ENCODE data around the gene HSPA12B. TPM values are rescaled to one million over a fixed set of nuclear protein-coding genes. Genes with fewer than 3 reads are reported as not detected.

The HSPA12B gene
- total RNA-seq, 2 experiments from 2014 or later, result 0.08 TPM; not detected in 1

- Mint-ChIP-seq H3K9me3 (no peaks in the 10 kb centered on the region), H3K36me3 (ENCODE audit: low read depth) (no peaks in the 10 kb centered on the region), H3K27ac (no peak overlapping the region), H3K4me1 (peaks cover 13% of the 10 kb centered on the region), H3K4me3 (no peak overlapping the region), H3K27me3 (no peaks in the 10 kb centered on the region)
- ChIA-PET CTCF (interaction anchor here (0.9 to 2.9 kb wide), 5 partner anchors 8 to 63 kb away, joined by 3 to 13 read pairs (median 4); partner anchors contain the start of genes ADISSP and AP5S1), POLR2A (interaction anchor here (0.6 to 1.6 kb wide), 3 partner anchors 9 to 171 kb away, joined by 3 to 5 read pairs (median 3); no protein-coding TSS in a partner anchor)
- DNase-seq, result no peak
Observed at GRCh38 chr20:3757268-3757667, 24.8 kb downstream of the HSPA12B start.

- Mint-ChIP-seq H3K36me3 (ENCODE audit: low read depth) (no peaks in the 10 kb centered on the region), H3K4me1 (peaks cover 4% of the 10 kb centered on the region), H3K27ac (no peak overlapping the region), H3K4me3 (no peak overlapping the region), H3K27me3 (no peaks in the 10 kb centered on the region), H3K9me3 (no peaks in the 10 kb centered on the region)
- POLR2A ChIA-PET, result interaction anchor here (1.1 kb wide), 1 partner anchor 9 kb away, joined by 4 read pairs; the partner anchor contains the start of gene ADISSP
- DNase-seq, result no peak
- CTCF ChIA-PET, result no interaction called here
Observed at GRCh38 chr20:3758566-3758965, 26.1 kb downstream of the HSPA12B start.

GRCh38 chr20:3759316-3759823 lies 26.9 kb downstream of the HSPA12B start:
- ChIA-PET POLR2A (no interaction called here), CTCF (interaction anchor here (0.6 to 1.7 kb wide), 2 partner anchors 10 to 147 kb away, joined by 3 to 6 read pairs; no protein-coding TSS in a partner anchor)
- Mint-ChIP-seq H3K27ac (no peak overlapping the region), H3K4me1 (peaks cover 4% of the 10 kb centered on the region), H3K27me3 (no peaks in the 10 kb centered on the region), H3K9me3 (no peaks in the 10 kb centered on the region), H3K36me3 (ENCODE audit: low read depth) (no peaks in the 10 kb centered on the region), H3K4me3 (no peak overlapping the region)
- DNase-seq, result no peak

- POLR2A ChIA-PET, result no interaction called here
- no peak overlapping the region for H3K27ac Mint-ChIP-seq
- CTCF ChIA-PET, result interaction anchor here (0.8 to 1.7 kb wide), 2 partner anchors 9 to 10 kb away, joined by 3 to 6 read pairs; no protein-coding TSS in a partner anchor
- H3K4me1 Mint-ChIP-seq, result peaks cover 4% of the 10 kb centered on the region
- H3K36me3 Mint-ChIP-seq (ENCODE audit: low read depth), result no peaks in the 10 kb centered on the region
- H3K27me3 Mint-ChIP-seq, result no peaks in the 10 kb centered on the region
- H3K9me3 Mint-ChIP-seq, result no peaks in the 10 kb centered on the region
- no peak for DNase-seq
- H3K4me3 Mint-ChIP-seq, result no peak overlapping the region
Observed at GRCh38 chr20:3759884-3760283, 27.4 kb downstream of the HSPA12B start.

- POLR2A ChIA-PET, result no interaction called here
- H3K27ac Mint-ChIP-seq, result no peak overlapping the region
- no peaks in the 10 kb centered on the region for H3K27me3 Mint-ChIP-seq
- no peaks in the 10 kb centered on the region for H3K9me3 Mint-ChIP-seq
- H3K4me3 Mint-ChIP-seq, result no peak overlapping the region
- CTCF ChIA-PET, result interaction anchor here (0.5 to 1.7 kb wide), 3 partner anchors 8 to 286 kb away, joined by 3 to 6 read pairs (median 4); no protein-coding TSS in a partner anchor
- peaks cover 6% of the 10 kb centered on the region for H3K4me1 Mint-ChIP-seq
- H3K36me3 Mint-ChIP-seq (ENCODE audit: low read depth), result no peaks in the 10 kb centered on the region
- DNase-seq, result no peak
Observed at GRCh38 chr20:3760655-3761348, 28.3 kb downstream of the HSPA12B start.

- Mint-ChIP-seq H3K4me3 (no peak overlapping the region), H3K9me3 (no peaks in the 10 kb centered on the region), H3K27me3 (no peaks in the 10 kb centered on the region), H3K27ac (no peak overlapping the region), H3K36me3 (ENCODE audit: low read depth) (no peaks in the 10 kb centered on the region), H3K4me1 (peaks cover 26% of the 10 kb centered on the region)
- POLR2A ChIA-PET, result interaction anchor here (5.2 kb wide), 1 partner anchor 21 kb away, joined by 64 read pairs; the partner anchor contains the start of genes CENPB and SPEF1
- DNase-seq, result no peak
- CTCF ChIA-PET, result interaction anchor here (0.8 kb wide), 1 partner anchor 11 kb away, joined by 3 read pairs; no protein-coding TSS in a partner anchor
Observed at GRCh38 chr20:3763671-3764601, 31.5 kb downstream of the HSPA12B start.

- POLR2A ChIA-PET, result interaction anchor here (5.2 kb wide), 1 partner anchor 20 kb away, joined by 64 read pairs; the partner anchor contains the start of genes CENPB and SPEF1
- H3K36me3 Mint-ChIP-seq (ENCODE audit: low read depth), result no peaks in the 10 kb centered on the region
Observed at GRCh38 chr20:3764659-3765058, 32.2 kb downstream of the HSPA12B start.

GRCh38 chr20:3765171-3765882 lies 32.8 kb downstream of the HSPA12B start:
- no peak for DNase-seq
- no peak overlapping the region for H3K4me3 Mint-ChIP-seq
- H3K9me3 Mint-ChIP-seq, result no peaks in the 10 kb centered on the region
- no peaks in the 10 kb centered on the region for H3K27me3 Mint-ChIP-seq
- CTCF ChIA-PET, result interaction anchor here (0.6 to 4.5 kb wide), 7 partner anchors 8 to 89 kb away, joined by 3 to 43 read pairs (median 4); partner anchors contain the start of gene AP5S1
- no peak overlapping the region for H3K27ac Mint-ChIP-seq
- no peaks in the 10 kb centered on the region for H3K36me3 Mint-ChIP-seq (ENCODE audit: low read depth)
- peaks cover 29% of the 10 kb centered on the region for H3K4me1 Mint-ChIP-seq
- POLR2A ChIA-PET, result interaction anchor here (0.6 to 5.2 kb wide), 5 partner anchors 9 to 123 kb away, joined by 3 to 64 read pairs (median 6); partner anchors contain the start of genes AP5S1, CENPB and SPEF1

More at GRCh38 chr20:3764659-3765058, 32.2 kb downstream of the HSPA12B start:
- Mint-ChIP-seq H3K9me3 (no peaks in the 10 kb centered on the region), H3K27me3 (no peaks in the 10 kb centered on the region), H3K4me3 (no peak overlapping the region), H3K4me1 (peaks cover 29% of the 10 kb centered on the region), H3K27ac (no peak overlapping the region)
- DNase-seq, result no peak
- CTCF ChIA-PET, result interaction anchor here (0.6 to 4.5 kb wide), 5 partner anchors 7 to 30 kb away, joined by 3 to 43 read pairs (median 3); no protein-coding TSS in a partner anchor

- CTCF ChIA-PET, result interaction anchor here (0.9 to 4.5 kb wide), 9 partner anchors 9 to 219 kb away, joined by 3 to 43 read pairs (median 5); partner anchors contain the start of genes AP5S1 and CENPB
- H3K9me3 Mint-ChIP-seq, result no peaks in the 10 kb centered on the region
- peaks cover 1% of the 10 kb centered on the region for H3K27me3 Mint-ChIP-seq
- peaks cover 27% of the 10 kb centered on the region for H3K4me1 Mint-ChIP-seq
- POLR2A ChIA-PET, result interaction anchor here (0.9 to 5.2 kb wide), 9 partner anchors 10 to 125 kb away, joined by 4 to 64 read pairs (median 7); partner anchors contain the start of genes AP5S1, CDC25B, CENPB and SPEF1
- no peak overlapping the region for H3K27ac Mint-ChIP-seq
- DNase-seq, result no peak
- no peaks in the 10 kb centered on the region for H3K36me3 Mint-ChIP-seq (ENCODE audit: low read depth)
- H3K4me3 Mint-ChIP-seq, result peak overlapping the region; percentile 83
Observed at GRCh38 chr20:3766422-3767109, 34.1 kb downstream of the HSPA12B start.

- H3K9me3 Mint-ChIP-seq, result no peaks in the 10 kb centered on the region
- H3K36me3 Mint-ChIP-seq (ENCODE audit: low read depth), result no peaks in the 10 kb centered on the region
- ChIA-PET POLR2A (interaction anchor here (0.9 to 5.2 kb wide), 12 partner anchors 12 to 1047 kb away, joined by 3 to 64 read pairs (median 6); partner anchors contain the start of genes AP5S1, CDC25B, CENPB and SPEF1), CTCF (interaction anchor here (0.8 to 4.5 kb wide), 17 partner anchors 10 to 220 kb away, joined by 3 to 43 read pairs (median 6); partner anchors contain the start of genes AP5S1 and CENPB)
- H3K27ac Mint-ChIP-seq, result peak overlapping the region; percentile 62
- no peak for DNase-seq
- H3K4me3 Mint-ChIP-seq, result peak overlapping the region; percentile 83
- H3K27me3 Mint-ChIP-seq, result peaks cover 2% of the 10 kb centered on the region
- peaks cover 25% of the 10 kb centered on the region for H3K4me1 Mint-ChIP-seq
Observed at GRCh38 chr20:3767110-3767426, 34.6 kb downstream of the HSPA12B start.

Data from activated CD4-positive, alpha-beta memory T cell treated with anti-CD3 and anti-CD28 coated beads, Interleukin-2, amount 10 ng/mL, durations not matched to agents 7 days and 5 days (primary cell).